Eye (tissue), 1 donor: Measurements from ENCODE around the gene LEKR1.

Experiments
- DNase-seq: peaks from one replicate; pipeline ENCODE4 v3.0.0-alpha.2; 2015

LEKR1 gene

DNA sequence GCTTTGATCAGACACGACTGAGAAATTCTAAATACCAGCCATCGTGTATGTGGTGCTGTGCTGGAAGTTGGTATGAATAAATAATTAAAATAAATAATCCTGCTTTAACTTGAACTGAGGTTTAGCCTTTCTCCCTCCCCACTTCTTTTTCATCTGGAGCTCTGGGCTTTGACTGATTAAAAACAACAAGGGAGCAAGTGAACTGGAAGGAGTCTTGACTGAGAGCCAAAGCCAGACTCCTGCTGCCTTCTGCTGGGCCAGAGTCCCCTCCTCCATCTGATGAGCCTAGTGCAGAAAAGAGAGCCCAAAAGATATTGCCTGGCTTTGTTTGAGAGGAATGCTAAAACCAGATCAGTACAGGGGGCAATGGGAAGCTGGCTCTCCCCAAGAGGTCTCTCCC is 237.8 kb downstream of the LEKR1 start:
- DNase-seq = peak; percentile 88

DNA sequence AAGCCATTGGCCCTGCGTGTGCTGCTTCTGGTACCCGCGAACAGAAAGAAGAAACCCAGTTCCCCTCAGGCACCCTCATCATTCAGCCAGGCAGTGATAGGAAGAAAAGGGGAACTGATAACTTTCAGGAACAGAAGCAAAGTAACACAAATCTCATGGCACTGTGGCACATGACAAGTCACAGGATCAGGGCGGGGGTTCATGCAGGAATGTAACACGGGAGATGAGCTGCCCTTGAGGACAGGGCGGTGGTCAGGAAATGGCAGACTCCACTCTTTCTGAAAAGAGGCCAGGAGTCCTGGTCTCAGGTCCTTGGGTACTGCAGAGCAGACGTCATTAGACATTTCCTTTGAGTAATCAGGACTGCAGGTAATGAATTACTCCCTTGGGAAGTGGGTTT is 238.2 kb downstream of the LEKR1 start:
- no peak for DNase-seq

DNA sequence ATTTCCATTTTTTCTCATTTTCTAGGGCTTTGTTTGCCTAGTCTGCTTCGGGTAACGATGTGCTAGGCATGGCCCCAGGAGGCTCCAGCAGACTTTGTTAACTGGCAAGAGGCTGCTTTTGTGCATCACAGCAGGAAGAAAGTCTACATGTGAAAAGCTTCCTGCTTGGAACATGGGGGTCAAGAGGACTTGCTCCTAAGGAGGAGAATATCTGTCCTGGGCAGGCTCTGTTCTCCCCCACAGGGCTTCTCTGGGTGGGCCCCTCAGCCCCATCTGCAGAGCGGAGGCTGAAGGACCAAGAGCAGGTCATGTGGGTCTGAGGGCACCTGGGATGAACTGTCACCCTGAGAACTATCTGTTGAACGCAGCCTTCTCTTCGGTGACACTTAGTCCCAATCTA is 239.0 kb downstream of the LEKR1 start:
- no peak for DNase-seq

DNA sequence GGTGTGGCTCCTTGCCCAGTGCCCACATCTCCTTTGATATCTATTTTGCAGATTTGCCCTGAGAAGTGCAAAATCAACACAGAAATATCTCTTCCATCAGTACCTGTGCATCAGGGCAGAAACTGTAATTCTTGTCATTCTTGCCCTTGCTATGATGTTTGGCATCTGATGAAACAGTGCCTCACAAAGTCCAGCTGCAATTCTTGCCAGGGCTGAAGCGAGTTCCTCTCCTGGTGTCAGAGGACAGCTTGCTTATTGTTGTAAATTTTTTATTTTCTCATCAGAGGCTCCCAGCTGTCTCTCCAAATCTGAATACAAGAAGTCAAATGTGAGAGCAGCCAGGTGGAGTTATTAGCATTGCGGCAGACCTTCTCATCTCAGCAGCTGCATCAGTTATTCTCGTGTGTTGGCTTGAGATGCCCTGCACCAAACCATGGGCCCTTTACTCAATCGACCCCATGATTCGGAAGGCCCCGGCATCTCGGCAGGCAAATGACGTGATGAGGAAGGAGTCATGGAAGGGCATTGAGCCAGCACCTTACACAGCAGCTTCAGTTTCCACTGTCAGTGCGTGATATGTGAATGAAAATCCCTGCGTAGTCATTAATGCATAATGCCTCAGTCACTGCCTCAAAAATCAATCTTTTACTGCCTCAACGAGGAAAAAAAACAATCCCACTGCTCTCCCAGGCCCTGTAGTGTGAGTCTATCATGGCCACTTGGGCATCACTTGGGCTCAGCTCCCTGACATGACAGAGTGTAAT is 240.4 kb downstream of the LEKR1 start:
- peak; percentile 60 for DNase-seq

DNA sequence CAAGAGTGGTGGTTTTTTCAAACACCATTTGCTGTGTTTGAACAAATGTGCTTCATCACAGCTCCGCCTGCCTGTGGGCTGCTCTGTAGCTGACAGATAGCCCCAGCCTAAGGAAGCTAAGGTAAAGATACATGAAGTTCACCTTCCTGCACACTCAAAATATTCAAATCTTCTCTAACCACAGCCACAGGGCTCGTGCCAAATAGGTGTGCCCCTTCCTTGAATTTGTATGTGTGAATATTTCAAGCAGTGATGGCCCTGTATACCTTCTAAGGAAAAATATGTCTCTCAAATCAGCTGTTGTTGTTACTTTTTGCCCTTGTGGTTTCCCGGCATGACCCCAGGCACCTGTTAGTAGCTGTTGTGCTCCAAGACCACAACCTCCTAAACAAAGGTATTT is 241.0 kb downstream of the LEKR1 start:
- DNase-seq = no peak

DNA sequence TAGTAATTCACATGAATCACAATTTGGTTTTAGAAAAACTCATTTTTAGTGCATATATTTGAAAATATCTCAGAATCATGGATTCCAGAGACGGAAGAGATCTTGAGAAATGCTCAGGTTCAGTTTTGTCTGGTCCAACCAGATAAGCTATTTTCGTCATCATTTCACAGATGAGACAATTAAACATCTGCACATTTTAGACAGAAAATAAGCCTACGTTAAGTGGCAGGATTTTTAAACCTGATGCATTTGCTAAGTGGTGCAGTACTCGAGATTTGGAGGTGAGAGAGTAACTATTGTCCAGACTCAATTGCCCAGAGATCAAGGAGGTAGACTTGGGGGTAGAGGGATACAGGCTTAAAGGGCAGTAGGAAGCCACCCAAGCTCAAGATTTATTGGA is 243.3 kb downstream of the LEKR1 start:
- DNase-seq = no peak

DNA sequence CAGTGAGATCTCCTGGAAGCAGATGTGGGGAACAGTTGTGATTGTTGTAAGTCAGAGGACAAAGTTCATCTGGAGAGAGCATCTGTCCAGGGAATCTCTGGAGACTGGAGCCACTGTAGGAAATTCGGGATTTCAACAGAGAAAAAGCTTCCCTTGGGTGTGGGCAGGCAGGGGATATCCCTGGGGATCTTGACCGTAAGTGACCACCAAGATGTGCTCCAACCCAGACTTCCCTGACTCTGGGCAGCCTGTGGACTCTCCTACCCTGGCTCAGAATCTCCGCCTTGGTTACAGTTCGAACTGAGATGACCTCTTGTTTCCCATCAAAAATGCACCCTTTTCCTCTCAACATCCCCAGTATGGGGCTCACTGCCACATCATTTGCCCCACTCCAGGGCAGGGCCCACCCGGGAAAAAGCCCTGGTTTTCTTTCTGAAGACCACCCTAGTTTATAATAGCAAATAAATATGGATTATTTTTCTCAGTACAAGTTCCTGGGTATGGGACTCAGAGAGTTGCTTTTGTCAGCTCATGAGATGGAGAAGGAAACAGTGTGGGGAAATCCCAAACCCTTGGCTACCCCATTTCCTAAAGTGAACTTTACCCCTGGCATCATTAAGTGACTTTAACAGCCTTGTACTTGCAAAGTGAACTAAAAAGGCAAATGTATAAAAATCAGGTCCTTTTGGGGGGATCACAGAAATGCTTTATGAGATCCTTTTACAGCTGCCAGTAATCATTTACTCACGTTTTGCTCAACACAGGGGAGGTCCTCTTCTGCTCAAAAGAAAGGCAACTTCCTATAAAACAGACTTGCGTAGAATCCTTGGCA is 243.9 kb downstream of the LEKR1 start:
- DNase-seq = no peak

DNA sequence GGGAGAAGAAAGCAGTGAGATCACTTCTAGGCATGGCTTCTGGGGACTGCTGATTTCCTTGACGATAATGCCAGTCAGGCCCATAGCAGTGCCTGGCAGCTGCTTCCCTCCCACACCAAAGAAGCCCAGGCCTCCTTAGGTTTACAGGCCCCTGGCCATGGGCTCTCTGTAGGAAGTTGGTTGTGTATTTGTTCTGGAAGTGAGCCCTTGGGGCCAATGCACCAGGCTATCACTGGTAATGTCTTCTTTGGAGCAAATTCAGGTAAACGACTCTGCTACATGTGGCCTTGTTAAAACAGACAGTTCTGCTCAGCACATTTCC is 244.5 kb downstream of the LEKR1 start:
- DNase-seq = no peak

DNA sequence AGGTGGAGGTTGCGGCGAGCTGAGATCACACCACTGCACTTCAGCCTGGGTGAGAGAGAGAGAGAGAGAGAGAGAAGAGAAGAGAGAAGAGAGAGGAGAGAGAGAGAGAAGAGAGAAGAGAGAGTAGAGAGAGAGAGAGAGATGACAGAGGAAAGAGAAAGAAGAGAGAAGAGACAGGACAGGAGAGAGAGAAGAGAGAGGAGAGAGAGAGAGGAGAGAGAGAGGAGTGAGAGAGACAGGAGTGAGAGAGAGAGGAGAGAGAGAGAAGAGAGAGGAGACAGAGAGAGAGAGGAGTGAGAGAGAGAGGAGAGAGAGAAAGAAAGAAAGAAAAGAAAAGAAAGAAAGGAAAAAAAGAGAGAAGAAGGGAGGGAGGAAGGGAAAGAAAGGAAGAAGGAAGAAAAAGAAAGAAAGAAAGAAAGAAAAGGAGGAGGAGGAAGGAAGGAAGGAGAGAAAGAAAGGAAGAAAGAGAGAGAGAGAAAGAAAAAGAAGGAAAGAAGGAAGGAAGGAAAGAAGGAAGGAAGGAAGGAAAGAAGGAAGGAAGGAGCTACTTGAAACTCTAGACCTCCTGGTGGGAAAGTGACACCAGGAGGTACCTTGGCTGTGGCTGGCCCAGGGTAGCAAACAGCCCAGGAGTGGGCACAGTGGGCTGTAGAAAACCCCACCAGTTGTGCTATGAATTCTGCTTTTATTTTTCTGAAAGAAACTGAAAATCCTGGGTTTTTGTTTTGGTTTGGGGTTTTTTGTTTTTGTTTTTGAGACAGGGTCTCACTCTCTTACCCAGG is 245.8 kb downstream of the LEKR1 start:
- DNase-seq = no peak

DNA sequence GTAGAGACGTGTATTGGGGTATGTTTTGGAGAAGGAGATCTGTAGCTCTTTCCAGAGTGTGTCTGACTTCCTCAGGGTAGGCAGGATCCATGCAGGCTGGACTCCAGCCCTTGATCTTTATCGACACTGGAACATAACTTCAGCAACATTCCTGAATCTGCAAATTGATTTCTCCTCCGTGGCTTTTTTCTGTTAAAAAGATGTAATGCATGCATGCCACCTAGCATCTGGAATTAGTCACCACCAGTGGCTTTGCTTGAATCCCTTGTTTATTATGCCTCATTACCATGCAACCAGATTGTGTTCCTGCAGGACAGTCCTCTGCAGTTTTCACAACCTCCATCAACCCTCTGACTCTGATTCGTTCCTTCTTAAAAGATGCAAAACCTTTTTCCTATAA is 247.7 kb downstream of the LEKR1 start:
- no peak for DNase-seq

DNA sequence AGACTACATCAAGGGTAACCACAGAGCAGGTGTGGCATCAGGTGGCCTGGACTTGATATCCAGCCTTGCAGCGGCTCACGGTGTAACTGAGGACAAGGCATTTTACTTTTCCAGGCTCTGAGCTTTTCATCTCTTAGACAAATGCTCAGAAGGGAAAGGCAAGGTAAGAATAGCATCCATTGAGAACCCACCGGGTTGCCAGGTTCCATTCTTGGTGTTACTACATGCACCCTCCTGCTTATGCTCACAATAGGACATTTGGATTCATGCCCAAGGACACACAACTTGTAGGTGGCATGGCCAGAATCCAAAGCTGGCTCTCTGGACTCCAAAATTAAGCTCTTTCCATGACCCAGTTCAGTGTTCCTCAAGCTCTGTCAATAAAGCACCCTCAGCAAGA is 248.3 kb downstream of the LEKR1 start:
- DNase-seq = no peak

DNA sequence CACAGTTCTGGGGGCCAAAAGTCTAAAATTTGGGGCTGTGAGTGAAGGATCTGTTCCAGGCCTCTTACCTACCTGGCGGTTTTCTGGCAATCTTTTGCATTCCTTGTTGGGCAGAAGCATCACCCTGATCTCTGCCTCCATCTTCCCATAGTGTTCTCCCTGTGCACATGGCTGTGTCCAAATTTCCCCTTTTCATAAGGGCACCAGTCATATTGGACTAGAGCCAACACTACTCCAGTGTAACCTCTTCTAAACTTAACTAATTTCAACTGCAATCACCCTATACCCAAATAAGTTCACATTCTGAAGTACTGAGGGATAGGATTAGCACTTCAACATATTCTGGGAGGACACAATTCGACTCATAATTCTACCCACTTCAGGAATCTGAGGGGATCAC is 248.8 kb downstream of the LEKR1 start:
- DNase-seq = no peak

DNA sequence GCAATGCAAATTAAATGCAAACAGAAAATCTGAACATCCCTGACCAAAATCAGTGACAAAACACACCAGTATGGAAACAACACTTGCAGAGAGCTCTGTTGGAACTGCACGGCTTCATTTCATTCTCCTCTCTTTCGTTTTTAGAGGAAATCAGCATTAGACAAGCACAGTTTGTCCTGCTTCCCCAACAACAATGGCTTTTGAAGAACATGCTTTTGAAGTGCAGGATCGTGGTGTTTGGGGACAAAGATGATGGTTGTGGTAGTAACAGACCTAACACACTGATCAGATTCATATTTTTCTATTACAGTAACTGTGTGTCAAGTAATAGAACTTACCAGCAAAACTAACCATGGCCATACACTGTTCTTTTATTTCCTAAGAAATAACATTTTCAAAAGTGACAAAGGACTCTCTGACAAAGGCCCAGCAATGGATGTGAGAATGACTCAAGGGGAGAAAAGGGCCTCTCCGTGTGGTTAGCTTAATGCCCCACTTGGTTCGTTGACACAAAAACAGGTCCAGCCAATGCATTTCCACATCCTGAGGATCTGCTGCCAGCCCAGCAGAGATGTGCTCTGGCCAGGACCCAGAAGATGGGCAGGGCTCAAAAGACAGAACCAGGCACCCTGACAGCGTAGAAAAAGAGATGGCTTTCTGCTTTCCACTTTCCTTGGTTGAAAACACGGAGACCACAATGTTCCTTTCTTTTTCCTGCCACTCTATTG is 249.7 kb downstream of the LEKR1 start:
- DNase-seq = no peak

DNA sequence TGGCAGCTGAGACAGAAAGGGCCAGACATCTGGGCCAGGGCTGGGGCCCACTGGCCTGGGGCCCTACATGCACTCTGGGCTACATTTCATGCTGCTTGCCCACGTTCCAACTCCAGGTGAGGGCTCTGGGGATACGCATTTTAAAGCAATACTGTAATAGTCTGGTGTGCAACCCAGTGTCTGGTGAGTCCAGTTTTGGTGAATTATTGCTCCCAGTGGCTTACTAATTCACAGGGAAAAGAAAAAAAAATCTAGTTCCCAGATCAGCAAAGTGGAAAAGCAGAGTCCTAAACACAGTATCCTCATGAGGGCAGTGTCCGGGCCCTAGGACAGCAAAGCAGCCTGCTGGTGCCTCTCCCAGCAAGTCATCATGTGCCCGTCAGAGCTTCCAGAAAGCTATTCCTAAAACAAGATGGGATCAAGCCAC is 251.4 kb downstream of the LEKR1 start:
- DNase-seq = no peak

DNA sequence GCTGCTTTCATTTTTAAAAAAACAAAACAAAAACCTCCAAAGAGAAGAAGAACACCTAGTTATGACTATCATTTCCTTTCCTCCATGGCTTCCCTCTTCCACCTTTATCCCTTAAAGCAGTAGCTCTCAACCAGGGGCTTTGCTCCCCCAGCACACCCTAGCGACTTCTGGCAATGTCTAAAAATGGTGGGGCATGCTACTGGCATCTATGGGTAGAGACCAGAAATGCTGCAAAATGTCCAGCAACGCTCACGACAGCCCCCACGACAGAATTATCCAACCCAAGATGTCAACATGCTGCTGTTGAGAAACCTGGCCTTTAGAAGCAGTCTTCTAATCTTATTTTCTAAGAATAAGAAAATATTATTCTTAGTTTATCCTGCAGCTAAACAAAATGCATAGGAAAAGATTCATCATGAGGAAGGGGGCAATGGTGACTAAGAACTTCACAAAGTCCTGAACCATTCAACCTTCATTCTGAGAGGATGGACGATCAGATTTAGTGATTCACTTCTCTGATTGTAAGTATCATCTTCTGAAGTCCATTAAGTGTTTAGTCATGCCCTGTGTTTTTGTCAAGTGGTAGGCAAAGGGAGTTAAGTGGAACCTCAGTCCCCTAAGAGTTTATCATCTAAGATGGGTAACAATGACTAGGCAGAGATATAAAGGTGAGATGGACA is 252.1 kb downstream of the LEKR1 start:
- DNase-seq = no peak

DNA sequence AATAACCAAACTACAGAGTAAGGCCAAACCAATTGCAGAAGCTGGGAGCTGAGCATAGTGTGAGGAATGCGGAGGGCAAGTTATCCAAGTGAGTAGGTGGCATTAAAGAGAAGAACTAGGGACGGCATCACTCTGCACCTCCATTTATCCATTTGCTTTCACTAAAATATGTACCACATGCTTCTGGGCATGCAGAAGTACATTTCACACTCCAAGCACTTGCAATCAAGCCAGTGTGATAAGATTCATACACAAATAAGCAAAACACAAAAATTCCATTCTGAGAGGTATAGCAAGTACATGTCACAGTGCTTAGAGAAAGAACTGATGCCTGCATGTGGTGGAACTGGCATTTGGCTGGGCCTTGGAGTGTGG is 252.6 kb downstream of the LEKR1 start:
- no peak for DNase-seq

DNA sequence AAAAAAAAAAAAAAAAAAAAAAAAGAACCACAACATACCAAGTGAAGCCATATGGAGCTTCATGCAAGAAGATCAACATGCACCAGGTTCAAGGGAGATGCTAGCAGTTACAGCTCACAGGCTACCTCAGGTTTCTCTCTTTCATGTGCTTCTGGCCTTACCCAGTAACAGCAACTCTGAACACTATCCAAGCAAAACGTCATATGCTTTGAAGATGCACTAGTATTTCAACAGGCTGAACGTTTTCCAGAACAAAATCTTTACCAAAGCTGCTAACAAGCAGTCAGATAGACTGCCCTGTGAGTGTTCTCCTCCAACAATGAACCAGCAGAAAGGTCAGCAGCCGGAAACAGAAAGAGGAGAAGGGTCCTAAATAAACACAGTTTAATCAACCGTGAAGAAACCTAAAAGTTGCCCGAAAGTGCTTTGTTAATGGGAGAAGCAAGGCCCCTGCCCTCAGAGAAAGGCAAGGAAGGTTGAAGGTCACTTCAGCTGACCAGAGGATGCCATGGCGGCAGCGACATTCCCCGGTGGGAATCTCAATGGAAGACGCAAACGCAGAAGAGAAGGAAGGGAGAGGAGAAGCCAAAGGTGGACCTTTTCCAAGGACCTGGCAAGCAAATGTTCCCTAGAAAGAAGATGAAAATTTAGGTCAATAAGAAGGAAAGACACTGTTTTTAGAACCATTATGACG is 253.7 kb downstream of the LEKR1 start:
- peak; percentile 48 for DNase-seq

DNA sequence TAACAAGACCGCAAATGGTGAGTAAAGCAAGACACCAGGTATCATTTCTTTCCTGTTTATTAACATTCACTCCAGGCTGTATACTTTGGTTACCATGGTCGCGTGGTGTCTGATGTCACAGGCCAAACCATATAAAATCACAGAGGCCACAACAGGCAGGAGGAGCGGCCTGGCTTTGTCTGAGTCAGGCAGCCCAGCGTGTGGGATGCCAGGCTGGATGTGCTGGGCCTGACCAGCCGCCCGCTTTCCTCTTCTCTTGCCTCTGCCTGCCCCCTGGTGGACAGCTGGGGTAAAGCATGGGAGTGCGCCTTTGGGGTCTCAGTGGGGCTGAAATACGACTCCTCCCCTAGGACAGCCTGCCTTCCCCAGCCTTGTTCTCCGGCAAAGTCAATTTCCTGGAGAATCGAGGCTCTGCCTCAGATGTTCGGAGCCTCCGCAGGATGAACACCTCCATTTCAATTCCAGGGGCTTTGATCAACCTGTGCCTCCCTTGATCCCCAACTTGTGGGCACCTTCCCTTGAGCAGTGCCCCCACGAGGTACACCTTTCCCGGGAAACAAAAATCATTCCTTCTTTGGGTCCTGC is 255.6 kb downstream of the LEKR1 start:
- DNase-seq = peak; percentile 98

DNA sequence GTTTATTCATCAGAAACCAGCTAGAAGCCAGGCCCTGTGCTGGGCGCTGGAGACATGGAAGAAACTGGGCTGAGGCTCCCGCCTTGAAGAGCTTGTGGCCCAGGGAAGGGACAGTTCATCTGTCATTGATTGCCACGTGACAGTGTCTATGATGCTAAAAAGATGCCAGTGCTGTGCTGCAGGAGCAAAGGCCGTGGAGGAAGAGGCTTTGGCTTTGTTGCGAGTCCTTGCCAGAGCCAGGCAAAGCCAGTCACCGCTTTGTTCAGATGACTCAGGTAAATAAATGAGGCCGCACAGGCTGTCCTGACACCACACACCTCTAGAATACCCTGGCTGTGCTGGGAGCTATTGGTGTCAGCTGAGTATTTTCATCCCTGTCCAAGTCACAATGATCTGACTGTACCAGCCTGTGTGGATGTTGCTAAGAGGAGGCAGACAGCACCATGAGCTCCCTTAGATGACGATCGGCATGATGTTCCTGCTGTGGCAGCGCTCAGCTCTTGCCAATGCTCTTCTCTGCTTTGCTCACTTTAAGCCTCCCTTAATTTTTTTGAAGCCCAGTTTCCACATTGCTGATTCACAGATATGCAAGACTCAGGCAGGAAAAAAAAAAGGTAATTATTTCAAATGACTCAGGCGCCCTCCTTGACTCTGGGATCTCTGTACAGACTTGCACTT is 256.3 kb downstream of the LEKR1 start:
- no peak for DNase-seq

DNA sequence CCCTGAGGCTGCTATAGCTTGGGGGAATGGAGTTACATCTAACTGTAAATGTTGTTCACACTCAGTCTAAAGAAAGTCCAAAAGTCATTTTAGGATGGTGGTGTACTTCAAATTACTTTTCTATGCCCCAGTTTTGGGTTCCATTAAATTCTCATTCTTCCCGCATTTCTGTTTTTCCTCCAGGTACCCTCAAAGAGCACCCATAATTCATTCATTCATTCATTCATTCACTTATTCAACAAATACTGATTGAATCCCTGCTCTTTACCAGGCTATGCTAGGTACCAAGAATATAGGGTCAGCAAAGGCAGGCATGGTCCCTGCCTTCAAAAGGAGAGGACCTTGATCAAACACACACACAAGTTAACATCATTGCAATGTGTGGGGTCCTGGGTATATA is 257.7 kb downstream of the LEKR1 start:
- DNase-seq = no peak
